Measurements from ENCODE around the gene MUSTN1.

The MUSTN1 gene

DNA sequence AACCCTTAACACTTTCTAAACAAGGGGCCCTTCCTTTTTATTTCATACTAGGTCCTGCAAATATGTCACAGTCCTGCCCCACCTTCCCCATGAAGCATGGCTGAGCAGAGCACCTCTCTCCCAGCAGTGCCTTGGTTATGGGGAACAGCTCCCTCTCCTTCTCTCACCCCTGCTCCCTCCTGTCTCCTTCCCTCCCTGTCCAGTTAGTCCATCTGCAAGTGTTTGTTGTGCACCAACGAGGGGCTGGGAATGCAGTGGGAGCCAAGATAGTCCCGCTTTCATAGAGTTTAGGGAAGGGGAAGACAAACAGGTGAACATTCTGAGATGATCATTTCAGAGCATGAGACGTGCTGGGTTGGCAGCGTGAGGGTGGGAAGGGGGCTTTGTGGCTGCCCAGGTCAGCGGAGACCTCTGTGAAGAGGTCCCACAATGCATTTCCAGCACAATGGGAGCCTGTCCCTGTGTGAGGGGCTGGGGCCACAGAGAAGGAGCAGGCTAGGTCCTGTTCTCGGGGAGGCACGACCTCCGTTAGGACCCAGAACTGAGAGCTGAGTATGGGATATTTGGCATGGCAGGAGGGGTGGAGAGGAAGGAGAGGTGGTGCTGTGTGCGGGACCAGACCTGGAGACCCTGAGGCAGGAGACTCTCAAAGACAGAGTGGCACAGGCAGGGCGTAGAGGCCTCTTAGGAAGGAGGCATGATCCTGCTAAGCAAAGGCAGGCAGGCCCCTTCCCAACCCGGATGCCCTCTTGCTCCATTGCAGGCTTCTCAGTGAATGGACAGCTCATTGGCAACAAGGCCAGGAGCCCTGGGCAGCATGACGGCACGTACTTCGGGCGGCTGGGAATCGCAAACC is 45.7 kb downstream of the MUSTN1 start:
- Histone ChIP-seq H3K9ac (ENCODE audit: low read depth, low read length) (no peak overlapping the region), H3K4me1 (ENCODE audit: insufficient read depth, low read length) (no peaks in the 10 kb centered on the region), H3K27me3 (ENCODE audit: insufficient read depth, low read length, poor library complexity) (no peaks in the 10 kb centered on the region), H3K4me2 (ENCODE audit: insufficient read depth, low read length) (no peak overlapping the region), H4K20me1 (ENCODE audit: insufficient read depth, low read length) (no peaks in the 10 kb centered on the region), H3K4me3 (ENCODE audit: low read depth in 1 of 2, low read length in 2 of 2) (no peak overlapping the region), H2AFZ (ENCODE audit: low read depth, low read length) (no peak overlapping the region), H3K36me3 (ENCODE audit: insufficient read depth, low read length) (no peaks in the 10 kb centered on the region), H3K27ac (ENCODE audit: low read length) (no peak overlapping the region), H3K79me2 (ENCODE audit: insufficient read depth, low read length) (no peaks in the 10 kb centered on the region), H3K9me3 (ENCODE audit: insufficient read depth, low read length, severe bottlenecking) (no peaks in the 10 kb centered on the region)
- DNase-seq (no peak), ATAC-seq (ENCODE audit: insufficient read depth, low read depth) (no peak)
- no peak for TF ChIP-seq EZH2 (IDR thresholded peaks at IDR 0.05; ENCODE audit: borderline replicate concordance, low read depth, low read length, severe bottlenecking)
- TF ChIP-seq, protein P1, sequence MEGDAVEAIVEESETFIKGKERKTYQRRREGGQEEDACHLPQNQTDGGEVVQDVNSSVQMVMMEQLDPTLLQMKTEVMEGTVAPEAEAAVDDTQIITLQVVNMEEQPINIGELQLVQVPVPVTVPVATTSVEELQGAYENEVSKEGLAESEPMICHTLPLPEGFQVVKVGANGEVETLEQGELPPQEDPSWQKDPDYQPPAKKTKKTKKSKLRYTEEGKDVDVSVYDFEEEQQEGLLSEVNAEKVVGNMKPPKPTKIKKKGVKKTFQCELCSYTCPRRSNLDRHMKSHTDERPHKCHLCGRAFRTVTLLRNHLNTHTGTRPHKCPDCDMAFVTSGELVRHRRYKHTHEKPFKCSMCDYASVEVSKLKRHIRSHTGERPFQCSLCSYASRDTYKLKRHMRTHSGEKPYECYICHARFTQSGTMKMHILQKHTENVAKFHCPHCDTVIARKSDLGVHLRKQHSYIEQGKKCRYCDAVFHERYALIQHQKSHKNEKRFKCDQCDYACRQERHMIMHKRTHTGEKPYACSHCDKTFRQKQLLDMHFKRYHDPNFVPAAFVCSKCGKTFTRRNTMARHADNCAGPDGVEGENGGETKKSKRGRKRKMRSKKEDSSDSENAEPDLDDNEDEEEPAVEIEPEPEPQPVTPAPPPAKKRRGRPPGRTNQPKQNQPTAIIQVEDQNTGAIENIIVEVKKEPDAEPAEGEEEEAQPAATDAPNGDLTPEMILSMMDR (IDR thresholded peaks at IDR 0.05; ENCODE audit: borderline replicate concordance, extremely low read depth, low read length, poor library complexity, severe bottlenecking), result no peak

DNA sequence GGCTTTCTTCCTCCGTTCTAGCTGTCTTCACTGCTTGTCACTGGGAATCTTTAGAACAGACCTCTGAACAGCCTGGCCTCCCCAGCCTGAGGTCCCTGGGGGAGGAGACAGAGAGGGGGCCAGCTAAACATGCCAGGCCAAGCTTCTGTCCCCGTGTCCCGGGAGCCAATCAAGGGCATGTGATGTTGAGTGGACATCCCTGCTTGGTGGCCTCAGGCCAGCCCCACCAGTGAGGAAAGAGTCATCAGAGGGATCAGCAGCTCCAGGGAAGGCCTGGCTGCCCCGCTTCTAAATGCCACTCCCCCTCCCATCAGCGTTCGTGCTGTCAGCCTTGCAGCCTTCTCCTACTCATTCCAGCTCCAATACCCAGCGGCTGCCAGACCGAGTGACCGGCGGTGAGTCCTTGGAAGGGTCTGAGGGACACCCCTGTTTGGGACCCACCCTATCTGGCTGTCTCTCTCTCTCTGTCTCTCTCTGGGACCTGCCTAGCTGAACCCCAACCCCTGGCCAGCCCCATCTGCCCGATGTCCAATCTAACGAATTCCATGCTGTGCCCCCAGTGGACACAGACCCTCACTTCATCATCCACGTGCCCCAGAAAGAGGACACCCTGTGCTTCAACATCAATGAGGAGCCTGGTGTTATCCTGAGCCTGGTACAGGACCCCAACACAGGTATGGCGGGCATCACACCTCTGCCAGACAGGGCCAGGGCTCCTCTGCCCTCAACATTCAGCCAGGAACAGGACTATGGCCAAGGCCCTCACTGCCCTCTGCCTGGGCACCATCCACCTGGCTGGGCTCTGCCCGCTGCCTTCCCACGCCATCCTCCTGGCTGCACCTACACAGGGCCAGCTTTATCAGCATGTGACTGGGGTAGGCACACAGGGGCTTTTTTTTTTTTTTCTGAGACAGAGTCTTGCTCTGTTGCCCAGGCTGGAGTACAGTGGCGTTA is 46.9 kb downstream of the MUSTN1 start:
- no peak for TF ChIP-seq EZH2 (IDR thresholded peaks at IDR 0.05; ENCODE audit: borderline replicate concordance, low read depth, low read length, severe bottlenecking)
- TF ChIP-seq, protein P1 (IDR thresholded peaks at IDR 0.05; ENCODE audit: borderline replicate concordance, extremely low read depth, low read length, poor library complexity, severe bottlenecking), result no peak
- no peaks in the 10 kb centered on the region for H3K79me2 ChIP-seq (ENCODE audit: insufficient read depth, low read length)
- no peak for DNase-seq
- no peak overlapping the region for H3K4me2 ChIP-seq (ENCODE audit: insufficient read depth, low read length)
- no peak overlapping the region for H2AFZ ChIP-seq (ENCODE audit: low read depth, low read length)
- H3K9me3 ChIP-seq (ENCODE audit: insufficient read depth, low read length, severe bottlenecking), result no peaks in the 10 kb centered on the region
- no peak overlapping the region for H3K9ac ChIP-seq (ENCODE audit: low read depth, low read length)
- ATAC-seq (ENCODE audit: insufficient read depth, low read depth), result no peak
- no peak overlapping the region for H3K27ac ChIP-seq (ENCODE audit: low read length)
- H3K4me3 ChIP-seq (ENCODE audit: low read depth in 1 of 2, low read length in 2 of 2), result no peak overlapping the region
- no peaks in the 10 kb centered on the region for H3K36me3 ChIP-seq (ENCODE audit: insufficient read depth, low read length)
- no peaks in the 10 kb centered on the region for H4K20me1 ChIP-seq (ENCODE audit: insufficient read depth, low read length)
- no peaks in the 10 kb centered on the region for H3K27me3 ChIP-seq (ENCODE audit: insufficient read depth, low read length, poor library complexity)
- no peaks in the 10 kb centered on the region for H3K4me1 ChIP-seq (ENCODE audit: insufficient read depth, low read length)

DNA sequence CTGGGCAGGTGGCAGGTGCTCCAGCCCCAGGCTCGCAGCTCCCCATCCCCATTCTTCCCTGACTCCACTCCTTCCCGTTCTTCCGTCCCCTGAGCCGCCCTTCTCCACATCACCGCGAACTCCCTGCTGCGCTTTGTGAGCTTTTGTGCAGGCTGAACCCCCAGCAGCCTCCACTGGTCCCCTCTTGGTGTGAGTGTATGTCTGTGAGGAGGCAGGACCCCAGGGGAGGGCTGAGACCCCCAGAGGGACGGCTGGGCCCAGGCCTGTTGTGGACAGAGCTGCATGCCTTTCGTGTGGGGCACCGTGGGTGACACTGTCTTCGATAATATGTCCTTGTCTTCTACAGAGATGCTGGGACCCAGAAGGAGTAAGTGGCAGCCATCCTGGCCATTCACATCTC is 47.6 kb downstream of the MUSTN1 start:
- Histone ChIP-seq H3K9me3 (ENCODE audit: insufficient read depth, low read length, severe bottlenecking) (no peaks in the 10 kb centered on the region), H3K4me3 (ENCODE audit: low read depth in 1 of 2, low read length in 2 of 2) (no peak overlapping the region), H3K9ac (ENCODE audit: low read depth, low read length) (no peak overlapping the region), H3K4me2 (ENCODE audit: insufficient read depth, low read length) (no peak overlapping the region), H3K27me3 (ENCODE audit: insufficient read depth, low read length, poor library complexity) (no peaks in the 10 kb centered on the region), H3K27ac (ENCODE audit: low read length) (no peak overlapping the region), H2AFZ (ENCODE audit: low read depth, low read length) (no peak overlapping the region), H3K79me2 (ENCODE audit: insufficient read depth, low read length) (no peaks in the 10 kb centered on the region), H4K20me1 (ENCODE audit: insufficient read depth, low read length) (no peaks in the 10 kb centered on the region), H3K4me1 (ENCODE audit: insufficient read depth, low read length) (no peaks in the 10 kb centered on the region), H3K36me3 (ENCODE audit: insufficient read depth, low read length) (no peaks in the 10 kb centered on the region)
- no peak for TF ChIP-seq EZH2 (IDR thresholded peaks at IDR 0.05; ENCODE audit: borderline replicate concordance, low read depth, low read length, severe bottlenecking)
- TF ChIP-seq, protein P1 (IDR thresholded peaks at IDR 0.05; ENCODE audit: borderline replicate concordance, extremely low read depth, low read length, poor library complexity, severe bottlenecking), result no peak
- ATAC-seq (ENCODE audit: insufficient read depth, low read depth) (no peak), DNase-seq (no peak)

Measured in DND-41 (cell line).